ENCODE data around the gene UBQLNL.

UBQLNL gene

GRCh38 chr11:5550440-5551095, 34.1 kb upstream of the UBQLNL start:
- no peak for TF ChIP-seq CTCF (IDR thresholded peaks at IDR 0.05; ENCODE audit: low read depth, low read length, missing control alignments)

GRCh38 chr11:5548440-5548839, 31.9 kb upstream of the UBQLNL start, which contains the start of gene OR52H1:
TSS of gene OR52H1 (minus strand) at chr11:5548540. CDS start at chr11:5545505, 3,035 bp downstream.
- H3K27me3 ChIP-seq (replicated peaks), result no peaks in the 10 kb centered on the region
- no peak for TF ChIP-seq CTCF (IDR thresholded peaks at IDR 0.05; ENCODE audit: low read depth, low read length, missing control alignments)
- no peak for DNase-seq
- no peaks in the 10 kb centered on the region for H3K36me3 ChIP-seq (replicated peaks)
- in situ Hi-C loops (cut with HindIII; ENCODE audit: low pct_ligation_motif_present, low sequenced_read_pairs), result no loop called here
- H3K27ac ChIP-seq, result no peak within 1 kb of the TSS
- no peak within 1 kb of the TSS for H3K4me3 ChIP-seq (ENCODE audit: low read depth, low read length)

More at GRCh38 chr11:5550440-5551095, 34.1 kb upstream of the UBQLNL start:
- Histone ChIP-seq H3K27ac (peak overlapping the region; percentile 13), H3K27me3 (replicated peaks) (no peaks in the 10 kb centered on the region), H3K36me3 (replicated peaks) (no peaks in the 10 kb centered on the region), H3K4me3 (ENCODE audit: low read depth, low read length) (no peak overlapping the region)
- in situ Hi-C loops (cut with HindIII; ENCODE audit: low pct_ligation_motif_present, low sequenced_read_pairs), result no loop called here
- DNase-seq, result peak; percentile 29

GRCh38 chr11:5547982-5548381, 31.5 kb upstream of the UBQLNL start:
- H3K27me3 ChIP-seq (replicated peaks), result no peaks in the 10 kb centered on the region
- H3K27ac ChIP-seq, result no peak overlapping the region
- H3K36me3 ChIP-seq (replicated peaks), result no peaks in the 10 kb centered on the region
- in situ Hi-C loops (cut with HindIII; ENCODE audit: low pct_ligation_motif_present, low sequenced_read_pairs), result no loop called here
- TF ChIP-seq CTCF (IDR thresholded peaks at IDR 0.05; ENCODE audit: low read depth, low read length, missing control alignments), result no peak
- no peak overlapping the region for H3K4me3 ChIP-seq (ENCODE audit: low read depth, low read length)
- no peak for DNase-seq

- in situ Hi-C loops (cut with HindIII; ENCODE audit: low pct_ligation_motif_present, low sequenced_read_pairs), result no loop called here
- no peak for DNase-seq
- Histone ChIP-seq H3K36me3 (replicated peaks) (no peaks in the 10 kb centered on the region), H3K27ac (no peak overlapping the region), H3K27me3 (replicated peaks) (no peaks in the 10 kb centered on the region), H3K4me3 (ENCODE audit: low read depth, low read length) (no peak overlapping the region)
- no peak for TF ChIP-seq CTCF (IDR thresholded peaks at IDR 0.05; ENCODE audit: low read depth, low read length, missing control alignments)
These were observed 30.0 kb upstream of the UBQLNL start for GRCh38 chr11:5546457-5546856.

GRCh38 chr11:5541427-5541826, 24.9 kb upstream of the UBQLNL start:
- no peak for DNase-seq
- H3K27ac ChIP-seq, result no peak overlapping the region
- H3K27me3 ChIP-seq (replicated peaks), result no peaks in the 10 kb centered on the region
- no peak for TF ChIP-seq CTCF (IDR thresholded peaks at IDR 0.05; ENCODE audit: low read depth, low read length, missing control alignments)
- H3K36me3 ChIP-seq (replicated peaks), result no peaks in the 10 kb centered on the region
- in situ Hi-C loops (cut with HindIII; ENCODE audit: low pct_ligation_motif_present, low sequenced_read_pairs), result no loop called here
- H3K4me3 ChIP-seq (ENCODE audit: low read depth, low read length), result no peak overlapping the region

GRCh38 chr11:5536482-5536881, 20.0 kb upstream of the UBQLNL start:
- in situ Hi-C loops (cut with HindIII; ENCODE audit: low pct_ligation_motif_present, low sequenced_read_pairs), result no loop called here
- H3K36me3 ChIP-seq (replicated peaks), result no peaks in the 10 kb centered on the region
- DNase-seq, result no peak
- H3K27ac ChIP-seq, result no peak overlapping the region
- no peaks in the 10 kb centered on the region for H3K27me3 ChIP-seq (replicated peaks)
- H3K4me3 ChIP-seq (ENCODE audit: low read depth, low read length), result no peak overlapping the region
- no peak for TF ChIP-seq CTCF (IDR thresholded peaks at IDR 0.05; ENCODE audit: low read depth, low read length, missing control alignments)
